Epithelial cell of esophagus (primary cell): ENCODE measurements around the gene MEGF8.

Experiments
- DNase-seq: peaks from one replicate; pipeline ENCODE4 v3.0.0; 2010; ENCODE audit warnings: low read depth
- H3K4me3 ChIP-seq: 2 replicates; pipeline ENCODE4 v1.5.1; 2011; ENCODE audit warnings: mild to moderate bottlenecking, low read length, control low read depth
- CTCF ChIP-seq: IDR thresholded peaks from 2 replicates; pipeline ENCODE4 v1.5.1; 2011; ENCODE audit warnings: low read depth, mild to moderate bottlenecking, low read length, control low read depth, inconsistent platforms; ENCODE audit not compliant: insufficient read depth; ENCODE audit errors: missing control alignments

Gene MEGF8

GRCh38 chr19:42370626-42371175, 45.3 kb downstream of the MEGF8 start:
- no peak for TF ChIP-seq CTCF
- no peak overlapping the region for H3K4me3 ChIP-seq
- peak; percentile 18 for DNase-seq

GRCh38 chr19:42374826-42375376, 49.5 kb downstream of the MEGF8 start:
- no peak overlapping the region for H3K4me3 ChIP-seq
- TF ChIP-seq CTCF = no peak
- DNase-seq = no peak

- DNase-seq = no peak
- H3K4me3 ChIP-seq = no peak overlapping the region
- no peak for TF ChIP-seq CTCF
Observed at GRCh38 chr19:42375415-42376176, 50.2 kb downstream of the MEGF8 start.

GRCh38 chr19:42376177-42376555, 50.7 kb downstream of the MEGF8 start:
- H3K4me3 ChIP-seq = no peak overlapping the region
- TF ChIP-seq CTCF = no peak
- DNase-seq = no peak

GRCh38 chr19:42378225-42379215, 53.1 kb downstream of the MEGF8 start:
- peak; percentile 24 for DNase-seq

More at GRCh38 chr19:42378225-42379215, 53.1 kb downstream of the MEGF8 start:
- H3K4me3 ChIP-seq = no peak overlapping the region
- no peak for TF ChIP-seq CTCF
